ENCODE results near the gene FAM24B. TPM values are rescaled to one million over a fixed set of nuclear protein-coding genes. Genes with fewer than 3 reads are reported as not detected.
A peak's percentile ranks its signal among the peaks of the same experiment; 100 is the strongest.

The FAM24B gene
- polyA plus RNA-seq, 1 of the 3 experiments (the other 2 are of a cell fraction), result 8.8 TPM

- H3K27ac ChIP-seq (ENCODE audit: low read depth in 2 of 2, low read length in 1 of 2), result no peak overlapping the region; a peak in 1 of 4 replicates
- H3K4me1 ChIP-seq (ENCODE audit: control insufficient read depth in 1 of 2, insufficient read depth in 2 of 2, low read depth in 1 of 2, low read length in 1 of 2), result peaks cover 0 to 12% of the 10 kb centered on the region in 2 experiments; a peak in 2 of 4 replicates
- no peaks in the 10 kb centered on the region for H3K9me2 ChIP-seq
- H3K9ac ChIP-seq, result no peak overlapping the region
- H3K27me3 ChIP-seq (ENCODE audit: insufficient read depth), result no peaks in the 10 kb centered on the region
- H2AFZ ChIP-seq (ENCODE audit: low read depth), result no peak overlapping the region
- H4K20me1 ChIP-seq (ENCODE audit: insufficient read depth), result no peaks in the 10 kb centered on the region
- H3K9me3 ChIP-seq, result no peaks in the 10 kb centered on the region
- POLR2A ChIA-PET, result no interaction called here
- peaks cover 13% of the 10 kb centered on the region for H3K79me2 ChIP-seq (ENCODE audit: insufficient read depth)
- CTCF ChIA-PET, result no interaction called here
- DNase-seq, result peak; percentile 31
- H3F3A ChIP-seq (replicated peaks; ENCODE audit: insufficient read depth), result no peaks in the 10 kb centered on the region
- no peak overlapping the region for H3K4me2 ChIP-seq
- no peak overlapping the region for H3K4me3 ChIP-seq (ENCODE audit: low read depth in 2 of 2, low read length in 1 of 2)
- no peak for TF ChIP-seq CTCF (IDR thresholded peaks at IDR 0.05)
- TF ChIP-seq USF2 (IDR thresholded peaks at IDR 0.05; ENCODE audit: borderline replicate concordance, low read depth, low read length), result no peak
- TF ChIP-seq ZBTB33 (IDR thresholded peaks at IDR 0.05; ENCODE audit: borderline replicate concordance, low read depth), result no peak
- 0 out of 2 replicates have a peak, but pooled peaks have one; percentile 13 for TF ChIP-seq GATA2 (CRISPR knock-in tag; IDR thresholded peaks at IDR 0.05)
- peak in 1 of 2 experiments; percentile 12; a peak in 1 of 4 replicates for TF ChIP-seq EP300 (IDR thresholded peaks at IDR 0.05; ENCODE audit: borderline replicate concordance in 1 of 2, low read depth in 1 of 2, low read length in 1 of 2)
- TF ChIP-seq MEF2A (IDR thresholded peaks at IDR 0.05; ENCODE audit: borderline replicate concordance, low read depth), result no peak
- no peak for TF ChIP-seq YY1 (IDR thresholded peaks at IDR 0.05; ENCODE audit: low read depth)
- no peaks in the 10 kb centered on the region for H3K36me3 ChIP-seq (replicated peaks in 1 of 2; ENCODE audit: control insufficient read depth in 1 of 2, insufficient read depth in 2 of 2, low read length in 1 of 2)
Observed at GRCh38 chr10:122882766-122883165, 3.4 kb upstream of the FAM24B start.

- Histone ChIP-seq H3F3A (replicated peaks; ENCODE audit: insufficient read depth) (no peaks in the 10 kb centered on the region), H3K4me3 (ENCODE audit: low read depth in 2 of 2, low read length in 1 of 2) (peak overlapping the region; percentile 63 to 66), H3K36me3 (replicated peaks in 1 of 2; ENCODE audit: control insufficient read depth in 1 of 2, insufficient read depth in 2 of 2, low read length in 1 of 2) (no peaks in the 10 kb centered on the region), H3K9ac (peak overlapping the region; percentile 60), H3K79me2 (ENCODE audit: insufficient read depth) (peaks cover 52% of the 10 kb centered on the region), H3K27ac (ENCODE audit: low read depth in 2 of 2, low read length in 1 of 2) (peak overlapping the region; percentile 57 to 79), H3K4me1 (ENCODE audit: control insufficient read depth in 1 of 2, insufficient read depth in 2 of 2, low read depth in 1 of 2, low read length in 1 of 2) (peaks cover 0 to 12% of the 10 kb centered on the region in 2 experiments; a peak in 2 of 4 replicates), H4K20me1 (ENCODE audit: insufficient read depth) (no peaks in the 10 kb centered on the region), H3K4me2 (peak overlapping the region; percentile 89), H3K9me3 (no peaks in the 10 kb centered on the region), H3K9me2 (no peaks in the 10 kb centered on the region), H3K27me3 (ENCODE audit: insufficient read depth) (no peaks in the 10 kb centered on the region), H2AFZ (ENCODE audit: low read depth) (peak overlapping the region; percentile 78; the same call in 1 of the 2 replicates)
- DNase-seq, result peak; percentile 21
- TF ChIP-seq FOXJ3 (CRISPR knock-in tag; IDR thresholded peaks at IDR 0.05) (peak; percentile 18; the same call in 1 of the 2 replicates), PBX3 (IDR thresholded peaks at IDR 0.05) (no peak), ELF1 (IDR thresholded peaks at IDR 0.05) (0 out of 2 replicates have a peak, but pooled peaks have one; percentile 12), CHD2 (IDR thresholded peaks at IDR 0.05; ENCODE audit: low read length, partially characterized antibody) (peak; percentile 43)
- 38% methylated on average over 14 of the region's 14 CpGs for WGBS (ENCODE audit: low lambda C conversion rate)
- ChIA-PET CTCF (no interaction called here), POLR2A (no interaction called here)
Observed at GRCh38 chr10:122878799-122879338, 512 bp downstream of the FAM24B start.
